Dendritic cell treated with granulocyte-macrophage colony-stimulating factor and Interleukin-4, amounts not matched to agents 40 ng/mL and 50 ng/mL, for 4 days (primary cell): Measurements from ENCODE around the gene GJC1.

Experiments
- H3K27ac Mint-ChIP-seq: one replicate; pipeline ENCODE4 v1.8.0; 2022; ENCODE audit warnings: mild to moderate bottlenecking, mixed read lengths
- H3K27me3 Mint-ChIP-seq: one replicate; pipeline ENCODE4 v1.8.0; 2022; ENCODE audit warnings: mild to moderate bottlenecking, mixed read lengths
- H3K36me3 Mint-ChIP-seq: one replicate; pipeline ENCODE4 v1.8.0; 2022; ENCODE audit warnings: low read depth, mixed read lengths
- H3K4me1 Mint-ChIP-seq: one replicate; pipeline ENCODE4 v1.8.0; 2022; ENCODE audit warnings: low read depth, mixed read lengths
- H3K4me3 Mint-ChIP-seq: one replicate; pipeline ENCODE4 v1.8.0; 2022; ENCODE audit warnings: mild to moderate bottlenecking, moderate library complexity, mixed read lengths
- H3K9me3 Mint-ChIP-seq: one replicate; pipeline ENCODE4 v1.8.0; 2022; ENCODE audit warnings: mixed read lengths
- intact Hi-C: fragments of 100-400 bp; cut with micrococcal nuclease; formaldehyde crosslinking; loops from one replicate; pipeline ENCODE4 v1.15.0; 2022

The GJC1 gene

DNA sequence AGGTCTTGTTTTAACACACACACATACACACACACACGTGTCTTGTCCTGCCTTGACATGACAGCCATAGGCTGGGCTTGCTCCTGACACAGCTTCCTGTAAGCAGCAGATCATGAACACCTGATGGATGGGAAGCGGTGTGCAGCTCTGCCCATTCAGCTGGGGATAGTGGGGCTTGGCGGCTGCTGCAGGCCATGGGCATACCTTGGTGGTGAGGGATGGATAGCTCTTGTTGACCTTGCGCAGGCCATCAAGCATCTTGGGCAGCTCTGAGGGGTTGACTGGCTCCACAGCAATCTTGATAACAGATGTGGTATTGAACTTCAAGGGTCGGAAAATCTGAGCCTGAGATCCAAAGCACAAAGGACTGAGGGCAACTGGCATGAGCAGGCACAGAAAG is 29.6 kb upstream of the GJC1 start:
- peaks cover 100% of the 10 kb centered on the region for H3K36me3 Mint-ChIP-seq
- intact Hi-C loops, result no loop called here
- H3K27me3 Mint-ChIP-seq, result no peaks in the 10 kb centered on the region
- no peaks in the 10 kb centered on the region for H3K9me3 Mint-ChIP-seq
- no peak overlapping the region for H3K27ac Mint-ChIP-seq
- H3K4me3 Mint-ChIP-seq, result no peak overlapping the region
- no peaks in the 10 kb centered on the region for H3K4me1 Mint-ChIP-seq

DNA sequence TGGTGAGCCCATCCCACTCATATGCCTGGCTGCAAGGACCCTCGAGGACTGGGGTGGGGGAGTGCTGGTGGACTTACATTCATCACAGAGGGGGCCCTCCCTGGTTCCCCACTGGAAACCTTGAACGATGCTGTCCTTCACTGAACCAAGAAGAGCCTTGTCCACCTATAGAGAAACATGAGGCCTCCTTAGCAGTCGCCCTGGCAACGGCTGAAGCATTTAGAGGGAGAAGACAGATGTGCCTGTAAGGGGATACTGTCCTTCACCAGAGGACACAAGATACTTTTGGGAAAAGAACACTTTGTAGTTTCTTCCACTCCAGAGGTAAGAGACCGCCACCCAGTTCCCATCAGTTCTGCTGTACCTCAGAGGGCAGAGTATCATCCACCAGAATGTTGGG is 24.1 kb upstream of the GJC1 start:
- Mint-ChIP-seq H3K27me3 (no peaks in the 10 kb centered on the region), H3K9me3 (no peaks in the 10 kb centered on the region), H3K4me1 (no peaks in the 10 kb centered on the region), H3K27ac (no peak overlapping the region), H3K4me3 (no peak overlapping the region), H3K36me3 (peaks cover 100% of the 10 kb centered on the region)
- intact Hi-C loops, result no loop called here

DNA sequence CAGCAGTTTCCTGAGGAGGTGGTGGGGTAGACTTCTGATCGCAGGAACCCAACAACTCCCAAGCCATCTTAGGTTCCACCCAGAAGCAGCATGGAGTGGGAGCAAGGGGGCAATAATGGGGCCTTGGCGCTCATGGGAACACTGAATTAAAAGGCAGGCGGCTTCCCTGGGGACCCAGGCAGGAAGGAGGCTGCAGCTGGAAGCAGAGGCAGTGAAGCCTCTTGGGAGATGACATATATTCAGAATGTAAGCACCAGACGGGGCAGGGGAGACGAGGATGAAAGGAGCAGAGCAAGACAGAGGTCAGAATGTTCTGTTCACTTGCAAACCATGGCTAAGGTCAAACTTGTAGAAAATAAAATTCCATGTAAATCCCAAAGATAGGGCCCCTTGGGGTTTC is 20.5 kb upstream of the GJC1 start:
- no peaks in the 10 kb centered on the region for H3K9me3 Mint-ChIP-seq
- peaks cover 3% of the 10 kb centered on the region for H3K27me3 Mint-ChIP-seq
- no peak overlapping the region for H3K4me3 Mint-ChIP-seq
- no peak overlapping the region for H3K27ac Mint-ChIP-seq
- intact Hi-C loops, result no loop called here
- H3K4me1 Mint-ChIP-seq, result no peaks in the 10 kb centered on the region
- peaks cover 73% of the 10 kb centered on the region for H3K36me3 Mint-ChIP-seq

GRCh38 chr17:44850025-44850424 is 19.9 kb upstream of the GJC1 start:
- Mint-ChIP-seq H3K4me1 (no peaks in the 10 kb centered on the region), H3K4me3 (no peak overlapping the region), H3K27ac (no peak overlapping the region)

DNA sequence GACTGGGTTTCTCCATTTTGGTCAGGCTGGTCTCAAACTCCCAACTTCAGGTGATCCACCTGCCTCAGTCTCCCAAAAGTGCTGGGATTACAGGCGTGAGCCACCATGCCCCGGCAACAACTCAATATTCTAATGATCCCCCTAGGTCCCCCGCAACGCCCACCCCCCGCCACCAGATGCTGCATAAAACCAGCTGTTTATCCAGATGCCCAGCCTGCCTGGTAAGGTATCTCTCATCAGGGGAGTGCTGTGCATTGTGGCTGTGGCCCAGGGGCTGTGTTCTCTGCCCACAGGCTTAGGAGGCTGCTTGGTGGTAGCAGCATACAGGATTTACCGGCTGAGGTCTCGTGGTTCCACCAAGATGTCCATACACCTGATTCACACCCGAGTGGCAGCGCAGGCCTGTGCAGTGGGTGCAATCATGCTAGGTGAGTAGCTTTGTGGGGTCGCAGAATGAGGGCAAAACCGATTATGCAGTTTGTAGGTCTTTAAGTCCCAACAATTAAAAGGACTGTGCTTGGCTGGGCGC is 18.9 kb upstream of the GJC1 start:
- no peaks in the 10 kb centered on the region for H3K4me1 Mint-ChIP-seq

More at GRCh38 chr17:44850025-44850424, 19.9 kb upstream of the GJC1 start:
- H3K36me3 Mint-ChIP-seq, result peaks cover 67% of the 10 kb centered on the region
- intact Hi-C loops, result no loop called here
- peaks cover 3% of the 10 kb centered on the region for H3K27me3 Mint-ChIP-seq
- no peaks in the 10 kb centered on the region for H3K9me3 Mint-ChIP-seq

GRCh38 chr17:44848257-44848795 is 18.2 kb upstream of the GJC1 start:
- peaks cover 50% of the 10 kb centered on the region for H3K36me3 Mint-ChIP-seq
- H3K4me3 Mint-ChIP-seq, result no peak overlapping the region
- intact Hi-C loops, result no loop called here
- no peak overlapping the region for H3K27ac Mint-ChIP-seq
- no peaks in the 10 kb centered on the region for H3K4me1 Mint-ChIP-seq
- H3K9me3 Mint-ChIP-seq, result no peaks in the 10 kb centered on the region
- H3K27me3 Mint-ChIP-seq, result peaks cover 3% of the 10 kb centered on the region

More for the DNA sequence above, 18.9 kb upstream of the GJC1 start:
- Mint-ChIP-seq H3K27me3 (peaks cover 3% of the 10 kb centered on the region), H3K36me3 (peaks cover 57% of the 10 kb centered on the region), H3K27ac (no peak overlapping the region), H3K4me3 (no peak overlapping the region), H3K9me3 (no peaks in the 10 kb centered on the region)
- intact Hi-C loops, result no loop called here

DNA sequence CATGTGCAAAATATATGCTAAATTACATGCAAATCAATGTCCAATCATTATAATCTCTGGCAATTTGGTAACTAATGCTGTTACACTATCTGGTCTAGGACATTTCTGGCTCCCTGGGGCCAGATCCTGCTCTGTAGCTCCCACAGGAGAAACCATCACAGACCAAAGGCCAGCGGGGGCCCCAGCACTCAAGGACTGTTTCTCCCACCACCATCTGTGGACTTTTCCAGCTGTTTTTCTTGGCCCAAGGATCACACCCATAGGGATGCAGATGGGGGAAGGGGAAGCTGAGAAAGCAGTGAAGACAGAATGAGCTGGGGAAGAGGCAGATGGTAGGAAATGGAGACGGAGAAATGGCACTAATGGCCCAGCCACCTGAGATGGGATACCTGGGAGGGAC is 17.5 kb upstream of the GJC1 start, which contains the start of gene HIGD1B:
Gene HIGD1B, plus strand, starts transcription at position 298 of the 400 bp plus-strand sequence. CDS start 270 bp downstream, outside the sequence.
- intact Hi-C loops, result no loop called here
- peaks cover 7% of the 10 kb centered on the region for H3K27me3 Mint-ChIP-seq
- H3K4me3 Mint-ChIP-seq, result no peak within 1 kb of the TSS
- H3K27ac Mint-ChIP-seq, result no peak within 1 kb of the TSS
- no peaks in the 10 kb centered on the region for H3K9me3 Mint-ChIP-seq
- peaks cover 43% of the 10 kb centered on the region for H3K36me3 Mint-ChIP-seq
- no peaks in the 10 kb centered on the region for H3K4me1 Mint-ChIP-seq

DNA sequence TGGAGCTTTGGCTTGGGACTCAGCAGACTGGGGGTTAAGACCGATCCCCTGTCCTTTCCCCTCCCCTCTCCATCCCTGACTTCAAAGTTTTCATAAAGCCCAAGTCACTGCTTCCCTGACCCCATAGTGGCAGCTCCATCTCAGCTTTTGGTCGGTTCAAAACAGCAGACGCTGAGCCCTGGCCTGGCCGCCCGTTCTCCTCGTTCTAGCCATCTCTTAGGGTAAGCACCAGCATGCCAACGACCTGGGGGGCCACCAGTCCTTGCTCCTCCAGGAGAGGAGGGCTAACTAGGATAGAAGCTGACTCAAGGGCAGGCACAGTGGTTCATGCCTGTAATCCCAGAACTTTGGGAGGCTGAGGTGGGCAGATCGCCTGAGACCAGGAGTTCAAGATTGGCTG is 16.1 kb upstream of the GJC1 start:
- H3K4me3 Mint-ChIP-seq, result no peak overlapping the region
- no peaks in the 10 kb centered on the region for H3K4me1 Mint-ChIP-seq
- no peaks in the 10 kb centered on the region for H3K9me3 Mint-ChIP-seq
- H3K27me3 Mint-ChIP-seq, result peaks cover 13% of the 10 kb centered on the region
- peaks cover 29% of the 10 kb centered on the region for H3K36me3 Mint-ChIP-seq
- H3K27ac Mint-ChIP-seq, result no peak overlapping the region
- intact Hi-C loops, result no loop called here

GRCh38 chr17:44844390-44844830 is 14.3 kb upstream of the GJC1 start:
- Mint-ChIP-seq H3K4me1 (no peaks in the 10 kb centered on the region), H3K9me3 (no peaks in the 10 kb centered on the region), H3K27me3 (peaks cover 21% of the 10 kb centered on the region), H3K36me3 (peaks cover 11% of the 10 kb centered on the region), H3K4me3 (no peak overlapping the region), H3K27ac (no peak overlapping the region)
- intact Hi-C loops, result no loop called here

DNA sequence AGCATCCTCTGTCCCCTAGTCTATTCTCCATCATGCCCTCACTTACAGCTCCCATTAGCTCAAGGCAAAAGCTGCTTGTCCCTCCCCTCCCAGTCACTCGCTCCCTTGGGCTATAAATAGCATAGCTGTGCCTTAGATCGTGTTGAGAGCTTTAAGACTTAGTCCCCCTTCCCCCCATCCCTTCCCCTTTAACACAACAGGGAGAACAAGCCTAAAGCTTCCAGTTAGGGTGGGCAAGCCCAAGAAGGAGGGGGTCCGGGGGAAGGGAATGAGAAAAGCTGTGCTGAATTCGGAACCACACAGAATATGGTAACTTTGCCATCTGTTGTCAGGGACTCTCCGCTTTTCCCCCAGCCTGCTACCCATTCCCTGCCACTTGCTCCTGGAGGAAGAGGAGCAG is 12.7 kb upstream of the GJC1 start:
- Mint-ChIP-seq H3K4me3 (no peak overlapping the region), H3K27ac (no peak overlapping the region), H3K27me3 (peaks cover 26% of the 10 kb centered on the region), H3K36me3 (peaks cover 1% of the 10 kb centered on the region), H3K9me3 (no peaks in the 10 kb centered on the region), H3K4me1 (no peaks in the 10 kb centered on the region)
- intact Hi-C loops, result no loop called here

- no peaks in the 10 kb centered on the region for H3K4me1 Mint-ChIP-seq
- intact Hi-C loops, result no loop called here
- H3K9me3 Mint-ChIP-seq, result no peaks in the 10 kb centered on the region
- no peaks in the 10 kb centered on the region for H3K36me3 Mint-ChIP-seq
- no peak overlapping the region for H3K4me3 Mint-ChIP-seq
- H3K27me3 Mint-ChIP-seq, result peaks cover 33% of the 10 kb centered on the region
- H3K27ac Mint-ChIP-seq, result no peak overlapping the region
Measured at GRCh38 chr17:44840936-44841335, 10.8 kb upstream of the GJC1 start.

DNA sequence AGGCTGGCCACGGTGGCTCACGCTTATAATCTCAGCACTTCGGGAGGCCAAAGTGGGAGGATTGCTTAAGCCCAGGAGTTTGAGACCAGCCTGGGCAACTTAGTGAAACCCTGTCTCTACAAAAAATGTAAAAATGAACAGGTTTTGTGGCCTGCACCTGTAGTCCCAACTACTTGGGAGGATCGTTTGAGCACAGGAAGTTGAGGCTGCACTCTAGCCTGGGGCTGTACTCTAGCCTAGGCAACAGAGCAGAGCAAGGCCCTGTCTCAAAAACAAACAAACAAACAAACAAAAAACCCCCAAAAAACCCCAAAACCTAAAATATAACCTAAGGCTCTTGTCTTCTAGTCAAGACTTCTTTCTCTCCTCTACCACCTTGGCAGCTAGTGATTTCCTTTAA is 10.2 kb upstream of the GJC1 start:
- intact Hi-C loops, result no loop called here
- Mint-ChIP-seq H3K27me3 (peaks cover 36% of the 10 kb centered on the region), H3K9me3 (no peaks in the 10 kb centered on the region)

DNA sequence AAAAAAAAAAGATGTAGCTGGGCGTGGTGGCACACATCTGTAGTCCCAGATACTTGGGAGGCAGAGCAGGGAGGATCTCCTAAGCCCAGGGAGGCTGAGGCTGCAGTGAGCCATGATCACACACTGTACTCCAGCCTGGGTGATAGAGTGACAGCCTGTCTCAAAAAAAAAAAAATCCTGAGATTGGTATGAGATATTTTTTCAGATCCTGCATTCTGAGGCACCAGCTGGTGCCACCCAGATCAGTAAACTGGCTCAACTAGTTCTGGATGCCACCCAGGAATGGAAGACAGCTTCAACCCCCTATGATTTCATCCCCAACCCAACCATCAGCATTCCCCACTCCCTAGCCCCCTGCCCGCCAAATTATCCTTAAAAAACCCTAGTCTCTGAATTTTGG is 7.1 kb upstream of the GJC1 start:
- Mint-ChIP-seq H3K9me3 (no peaks in the 10 kb centered on the region), H3K4me1 (no peaks in the 10 kb centered on the region), H3K36me3 (no peaks in the 10 kb centered on the region), H3K27me3 (peaks cover 60% of the 10 kb centered on the region), H3K4me3 (no peak overlapping the region), H3K27ac (no peak overlapping the region)
- intact Hi-C loops, result no loop called here

More for the DNA sequence above, 10.2 kb upstream of the GJC1 start:
- H3K4me3 Mint-ChIP-seq, result no peak overlapping the region
- H3K27ac Mint-ChIP-seq, result no peak overlapping the region
- H3K4me1 Mint-ChIP-seq, result no peaks in the 10 kb centered on the region
- H3K36me3 Mint-ChIP-seq, result no peaks in the 10 kb centered on the region

DNA sequence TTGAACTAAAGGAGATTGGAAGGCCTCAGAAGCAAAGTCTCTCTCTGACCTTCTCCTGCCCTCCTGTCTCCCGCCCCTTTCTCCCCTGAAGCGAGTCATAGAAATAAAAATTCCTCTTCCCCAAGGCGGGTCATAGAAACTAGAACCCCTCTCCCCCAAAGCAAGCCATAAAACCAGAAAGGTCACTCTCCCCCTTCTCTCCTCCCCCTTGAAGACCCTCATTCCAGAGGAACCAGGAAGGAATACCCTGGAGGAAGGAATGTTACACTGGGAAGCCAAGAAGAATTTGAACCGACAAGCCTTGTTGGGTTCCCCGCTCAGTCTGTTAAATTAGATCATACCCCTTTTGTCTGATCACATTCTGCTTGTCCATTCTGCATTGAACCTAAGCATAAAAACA is 2.7 kb upstream of the GJC1 start:
- no peaks in the 10 kb centered on the region for H3K9me3 Mint-ChIP-seq
- peaks cover 81% of the 10 kb centered on the region for H3K27me3 Mint-ChIP-seq
- H3K36me3 Mint-ChIP-seq, result no peaks in the 10 kb centered on the region
- no peak overlapping the region for H3K4me3 Mint-ChIP-seq
- intact Hi-C loops, result loop anchor here (5.0 kb wide), 1 partner anchor 56 kb away; no protein-coding TSS in a partner anchor
- peaks cover 15% of the 10 kb centered on the region for H3K4me1 Mint-ChIP-seq
- H3K27ac Mint-ChIP-seq, result no peak overlapping the region

GRCh38 chr17:44831371-44831770 is 1.3 kb upstream of the GJC1 start:
- intact Hi-C loops, result loop anchor here (5.0 kb wide), 1 partner anchor 54 kb away; no protein-coding TSS in a partner anchor
- Mint-ChIP-seq H3K36me3 (no peaks in the 10 kb centered on the region), H3K27ac (no peak overlapping the region), H3K4me1 (peaks cover 15% of the 10 kb centered on the region), H3K9me3 (no peaks in the 10 kb centered on the region), H3K27me3 (peaks cover 87% of the 10 kb centered on the region), H3K4me3 (no peak overlapping the region)
